Panc1 (cell line): ENCODE results near the gene CLK2. TPM values are rescaled to one million over a fixed set of nuclear protein-coding genes. Genes with fewer than 3 reads are reported as not detected.

Experiments
- ATAC-seq: fragments of 200-7000 bp; cut with Tn5 transposase; 2 replicates; pipeline ENCODE4 v1.9.1; 2020; ENCODE audit warnings: mild to moderate bottlenecking, moderate library complexity
- BruUV-seq: library from RNA; stranded (reverse); fragments of 400-500 nt; replicated peaks from 2 replicates; lab custom pipeline; 2021; lab: Mats Ljungman, UMichigan
- CTCF ChIA-PET: fragments of 300-600 bp; sonication (Branson Sonifier 250); formaldehyde crosslinking; loops from one replicate; lab custom pipeline; 2022; ENCODE audit warnings: antibody characterized with exemption; lab: Charles Lee
- POLR2A ChIA-PET: fragments of 300-600 bp; sonication (Branson Sonifier 250); formaldehyde crosslinking; loops from one replicate; lab custom pipeline; 2022; ENCODE audit warnings: antibody characterized with exemption; lab: Charles Lee
- DNase-seq: peaks from one replicate; pipeline ENCODE4 v3.0.0-alpha.2; 2010; ENCODE audit warnings: low read depth, low spot score
- H3K27ac ChIP-seq: 2 replicates; pipeline ENCODE4 v1.5.1; 2011; ENCODE audit warnings: mild to moderate bottlenecking, low read length, inconsistent platforms
- H3K27me3 ChIP-seq: fragments of 200-500 bp; sonication (Bioruptor generic); 2 replicates; pipeline ENCODE4 v1.6.0; 2014; ENCODE audit warnings: low read length, inconsistent platforms; ENCODE audit not compliant: control insufficient read depth, insufficient read depth
- H3K36me3 ChIP-seq: fragments of 200-500 bp; sonication (Bioruptor generic); 2 replicates; pipeline ENCODE4 v1.5.1; 2014; ENCODE audit warnings: inconsistent platforms, mild to moderate bottlenecking, low read length, moderate library complexity; ENCODE audit not compliant: control insufficient read depth, insufficient read depth
- H3K4me1 ChIP-seq: 2 replicates; pipeline ENCODE4 v1.5.1; 2011; ENCODE audit warnings: inconsistent platforms, mild to moderate bottlenecking, low read length, moderate library complexity; ENCODE audit not compliant: control insufficient read depth, insufficient read depth
- H3K4me3 ChIP-seq, 2 experiments: 2 replicates each; pipeline ENCODE4 v1.5.1; 2011 to 2012; ENCODE audit warnings: low read depth in 2 of 2, low read length in 2 of 2, mild to moderate bottlenecking in 2 of 2, inconsistent platforms in 1 of 2, moderate library complexity in 1 of 2
- H3K9me3 ChIP-seq: fragments of 200-500 bp; sonication (Bioruptor generic); 2 replicates; pipeline ENCODE4 v1.5.1; 2014; ENCODE audit warnings: low read depth, mild to moderate bottlenecking, inconsistent platforms, low read length, moderate library complexity; ENCODE audit not compliant: control insufficient read depth, insufficient read depth
- POLR2AphosphoS5 ChIP-seq: IDR thresholded peaks from 2 replicates; pipeline ENCODE4 v1.6.1; 2012; ENCODE audit warnings: mild to moderate bottlenecking, low read depth, low read length, moderate library complexity
- SIN3A ChIP-seq: IDR thresholded peaks from 2 replicates; pipeline ENCODE4 v1.6.1; 2012; ENCODE audit warnings: low read depth, mild to moderate bottlenecking, low read length, moderate library complexity, borderline replicate concordance; ENCODE audit not compliant: insufficient read depth
- TCF7L2 ChIP-seq: IDR thresholded peaks from 2 replicates; pipeline ENCODE4 v1.6.1; 2011; ENCODE audit warnings: mild to moderate bottlenecking, low read depth, low read length, inconsistent platforms
- in situ Hi-C: cut with HindIII; loops from 2 replicates; pipeline ENCODE4 v1.10.0; 2016; ENCODE audit warnings: low sequenced_read_pairs, low pct_unique_long_range_greater_than_20kb
- intact Hi-C: fragments of 100-400 bp; cut with micrococcal nuclease; formaldehyde crosslinking; loops from one replicate; pipeline ENCODE4 v1.10.0; 2022; ENCODE audit not compliant: unreplicated experiment
- total RNA-seq: library from RNA; stranded (reverse); gene quantifications from one replicate; pipeline ENCODE4 v1.2.1, GENCODE V29; 2021; ENCODE audit not compliant: unreplicated experiment
- TF ChIP-seq, protein P1 (sequence below), 2 experiments: IDR thresholded peaks; 2 replicates each; pipeline ENCODE4 v1.6.1; 2011 to 2012; ENCODE audit warnings: low read depth in 2 of 2, control low read depth in 1 of 2, low read length in 1 of 2, mild to moderate bottlenecking in 1 of 2, moderate library complexity in 1 of 2; ENCODE audit not compliant: insufficient read depth in 1 of 2
- TF ChIP-seq, protein P2 (sequence below): fragments of 450-650 bp; IDR thresholded peaks from 2 replicates; pipeline ENCODE4 v1.5.1; 2017; ENCODE audit warnings: mild to moderate bottlenecking

Gene CLK2
- total RNA-seq, 1 experiment from 2014 or later: 43.6 TPM

DNA sequence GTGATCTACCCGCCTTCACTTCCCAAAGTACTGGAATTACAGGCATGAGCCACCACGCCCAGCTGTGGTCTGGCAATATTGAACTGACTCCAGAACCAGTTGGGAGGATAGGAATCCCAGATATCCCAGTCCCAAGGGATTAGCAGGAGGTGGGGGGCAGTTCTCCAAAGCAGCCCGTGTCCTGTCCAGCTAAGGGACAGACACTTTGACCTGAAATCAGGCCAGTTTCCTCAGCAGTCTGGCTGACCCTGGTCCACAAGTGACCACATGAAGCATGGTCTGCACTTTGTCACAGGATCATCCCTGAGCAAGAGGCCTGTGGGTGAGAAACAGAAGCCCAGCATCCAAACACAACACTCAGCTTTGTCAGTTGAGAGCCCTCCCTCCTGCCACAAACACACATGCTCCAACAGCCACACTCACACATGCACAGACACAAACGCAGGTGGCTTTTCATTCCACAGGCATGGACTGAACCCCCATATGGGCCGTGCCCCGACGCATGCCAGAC is 32.6 kb upstream of the CLK2 start:
- TF ChIP-seq POLR2AphosphoS5 (no peak), SIN3A (no peak), TCF7L2 (no peak)
- TF ChIP-seq, protein P1, sequence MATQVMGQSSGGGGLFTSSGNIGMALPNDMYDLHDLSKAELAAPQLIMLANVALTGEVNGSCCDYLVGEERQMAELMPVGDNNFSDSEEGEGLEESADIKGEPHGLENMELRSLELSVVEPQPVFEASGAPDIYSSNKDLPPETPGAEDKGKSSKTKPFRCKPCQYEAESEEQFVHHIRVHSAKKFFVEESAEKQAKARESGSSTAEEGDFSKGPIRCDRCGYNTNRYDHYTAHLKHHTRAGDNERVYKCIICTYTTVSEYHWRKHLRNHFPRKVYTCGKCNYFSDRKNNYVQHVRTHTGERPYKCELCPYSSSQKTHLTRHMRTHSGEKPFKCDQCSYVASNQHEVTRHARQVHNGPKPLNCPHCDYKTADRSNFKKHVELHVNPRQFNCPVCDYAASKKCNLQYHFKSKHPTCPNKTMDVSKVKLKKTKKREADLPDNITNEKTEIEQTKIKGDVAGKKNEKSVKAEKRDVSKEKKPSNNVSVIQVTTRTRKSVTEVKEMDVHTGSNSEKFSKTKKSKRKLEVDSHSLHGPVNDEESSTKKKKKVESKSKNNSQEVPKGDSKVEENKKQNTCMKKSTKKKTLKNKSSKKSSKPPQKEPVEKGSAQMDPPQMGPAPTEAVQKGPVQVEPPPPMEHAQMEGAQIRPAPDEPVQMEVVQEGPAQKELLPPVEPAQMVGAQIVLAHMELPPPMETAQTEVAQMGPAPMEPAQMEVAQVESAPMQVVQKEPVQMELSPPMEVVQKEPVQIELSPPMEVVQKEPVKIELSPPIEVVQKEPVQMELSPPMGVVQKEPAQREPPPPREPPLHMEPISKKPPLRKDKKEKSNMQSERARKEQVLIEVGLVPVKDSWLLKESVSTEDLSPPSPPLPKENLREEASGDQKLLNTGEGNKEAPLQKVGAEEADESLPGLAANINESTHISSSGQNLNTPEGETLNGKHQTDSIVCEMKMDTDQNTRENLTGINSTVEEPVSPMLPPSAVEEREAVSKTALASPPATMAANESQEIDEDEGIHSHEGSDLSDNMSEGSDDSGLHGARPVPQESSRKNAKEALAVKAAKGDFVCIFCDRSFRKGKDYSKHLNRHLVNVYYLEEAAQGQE (IDR thresholded peaks at IDR 0.05; ENCODE audit: insufficient read depth in 1 of 2, low read depth in 2 of 2, low read length in 1 of 2): no peak
- TF ChIP-seq, protein P2, sequence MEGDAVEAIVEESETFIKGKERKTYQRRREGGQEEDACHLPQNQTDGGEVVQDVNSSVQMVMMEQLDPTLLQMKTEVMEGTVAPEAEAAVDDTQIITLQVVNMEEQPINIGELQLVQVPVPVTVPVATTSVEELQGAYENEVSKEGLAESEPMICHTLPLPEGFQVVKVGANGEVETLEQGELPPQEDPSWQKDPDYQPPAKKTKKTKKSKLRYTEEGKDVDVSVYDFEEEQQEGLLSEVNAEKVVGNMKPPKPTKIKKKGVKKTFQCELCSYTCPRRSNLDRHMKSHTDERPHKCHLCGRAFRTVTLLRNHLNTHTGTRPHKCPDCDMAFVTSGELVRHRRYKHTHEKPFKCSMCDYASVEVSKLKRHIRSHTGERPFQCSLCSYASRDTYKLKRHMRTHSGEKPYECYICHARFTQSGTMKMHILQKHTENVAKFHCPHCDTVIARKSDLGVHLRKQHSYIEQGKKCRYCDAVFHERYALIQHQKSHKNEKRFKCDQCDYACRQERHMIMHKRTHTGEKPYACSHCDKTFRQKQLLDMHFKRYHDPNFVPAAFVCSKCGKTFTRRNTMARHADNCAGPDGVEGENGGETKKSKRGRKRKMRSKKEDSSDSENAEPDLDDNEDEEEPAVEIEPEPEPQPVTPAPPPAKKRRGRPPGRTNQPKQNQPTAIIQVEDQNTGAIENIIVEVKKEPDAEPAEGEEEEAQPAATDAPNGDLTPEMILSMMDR: no peak
- in situ Hi-C loops: no loop called here

DNA sequence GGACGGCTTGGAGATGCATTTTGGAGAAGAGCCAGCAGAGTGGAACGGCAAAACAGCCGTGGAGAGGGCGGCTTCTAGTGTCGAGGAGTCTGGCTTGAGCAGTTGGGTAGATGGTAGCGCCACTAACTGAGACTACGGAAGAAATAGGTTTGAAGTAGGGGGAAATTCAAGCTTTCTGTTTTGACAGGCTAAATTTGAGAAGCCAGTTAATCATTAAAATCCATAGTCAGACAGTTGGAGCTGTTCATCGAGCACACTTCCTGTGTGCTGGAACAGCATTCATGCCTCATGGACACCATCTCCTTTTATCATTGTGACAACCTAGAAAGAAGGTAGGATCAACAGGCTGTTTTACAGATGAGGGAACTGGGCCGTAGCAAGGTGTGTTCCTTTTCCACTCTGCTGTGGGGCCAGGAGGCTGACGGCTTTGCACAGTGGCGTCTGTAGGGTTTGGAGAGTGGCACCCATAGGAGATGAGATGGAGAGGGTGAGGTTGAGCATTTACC is 31.3 kb upstream of the CLK2 start:
- DNase-seq: no peak
- Histone ChIP-seq H3K9me3 (no peaks in the 10 kb centered on the region), H3K4me1 (peaks cover 4% of the 10 kb centered on the region; the same call in 1 of the 2 replicates), H3K36me3 (peaks cover 7% of the 10 kb centered on the region; the same call in 1 of the 2 replicates), H3K27me3 (no peaks in the 10 kb centered on the region), H3K4me3 (no peak overlapping the region), H3K27ac (no peak overlapping the region)
- ChIA-PET POLR2A (no interaction called here), CTCF (no interaction called here)
- in situ Hi-C loops: no loop called here
- ATAC-seq: no peak
- TF ChIP-seq TCF7L2 (no peak), POLR2AphosphoS5 (no peak), SIN3A (no peak)
- TF ChIP-seq, protein P1 (IDR thresholded peaks at IDR 0.05; ENCODE audit: insufficient read depth in 1 of 2, low read depth in 2 of 2, low read length in 1 of 2): no peak
- TF ChIP-seq, protein P2: no peak
- intact Hi-C loops: no loop called here
- BruUV-seq: no TSS peak

More for the DNA sequence above, 32.6 kb upstream of the CLK2 start:
- no peaks in the 10 kb centered on the region for H3K9me3 ChIP-seq
- no peak for DNase-seq
- H3K36me3 ChIP-seq: peaks cover 7% of the 10 kb centered on the region; the same call in 1 of the 2 replicates
- CTCF ChIA-PET: no interaction called here
- BruUV-seq: no TSS peak
- H3K27ac ChIP-seq: no peak overlapping the region
- no peak overlapping the region for H3K4me3 ChIP-seq
- ATAC-seq: no peak
- intact Hi-C loops: no loop called here
- POLR2A ChIA-PET: no interaction called here
- peaks cover 9% of the 10 kb centered on the region; the same call in 1 of the 2 replicates for H3K4me1 ChIP-seq
- no peaks in the 10 kb centered on the region for H3K27me3 ChIP-seq
